Panc1 (cell line): ENCODE data around the gene NGF.

Source experiments
- POLR2AphosphoS5 ChIP-seq: IDR thresholded peaks from 2 replicates; pipeline ENCODE4 v1.6.1; 2012; ENCODE audit warnings: mild to moderate bottlenecking, low read depth, low read length, moderate library complexity
- SIN3A ChIP-seq: IDR thresholded peaks from 2 replicates; pipeline ENCODE4 v1.6.1; 2012; ENCODE audit warnings: low read depth, mild to moderate bottlenecking, low read length, moderate library complexity, borderline replicate concordance; ENCODE audit not compliant: insufficient read depth
- TF ChIP-seq, protein P1 (sequence below): fragments of 450-650 bp; IDR thresholded peaks from 2 replicates; pipeline ENCODE4 v1.5.1; 2017; ENCODE audit warnings: mild to moderate bottlenecking
- TF ChIP-seq, protein P2 (sequence below), 2 experiments: IDR thresholded peaks; 2 replicates each; pipeline ENCODE4 v1.6.1; 2011 to 2012; ENCODE audit warnings: low read depth in 2 of 2, control low read depth in 1 of 2, low read length in 1 of 2, mild to moderate bottlenecking in 1 of 2, moderate library complexity in 1 of 2; ENCODE audit not compliant: insufficient read depth in 1 of 2

DNA sequence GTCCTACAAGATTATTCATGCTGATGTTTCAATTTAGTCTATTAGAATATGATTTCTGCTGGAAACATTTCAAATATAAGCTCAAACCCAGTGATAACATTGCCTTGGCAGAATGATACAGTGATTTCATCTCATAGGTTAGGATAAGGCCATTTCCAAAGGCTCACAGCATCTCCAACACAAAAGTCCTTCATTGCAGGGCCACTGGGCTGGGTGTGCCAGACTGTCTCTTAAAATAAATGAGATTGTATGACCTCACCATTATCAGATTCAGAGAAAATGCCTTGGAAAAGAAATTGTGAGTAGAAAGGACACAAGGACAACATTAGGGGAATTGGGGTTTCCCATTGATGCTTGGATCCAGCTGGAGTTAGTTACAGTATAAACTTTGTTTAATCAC lies 30.4 kb downstream of the NGF start:
- TF ChIP-seq, protein P1, sequence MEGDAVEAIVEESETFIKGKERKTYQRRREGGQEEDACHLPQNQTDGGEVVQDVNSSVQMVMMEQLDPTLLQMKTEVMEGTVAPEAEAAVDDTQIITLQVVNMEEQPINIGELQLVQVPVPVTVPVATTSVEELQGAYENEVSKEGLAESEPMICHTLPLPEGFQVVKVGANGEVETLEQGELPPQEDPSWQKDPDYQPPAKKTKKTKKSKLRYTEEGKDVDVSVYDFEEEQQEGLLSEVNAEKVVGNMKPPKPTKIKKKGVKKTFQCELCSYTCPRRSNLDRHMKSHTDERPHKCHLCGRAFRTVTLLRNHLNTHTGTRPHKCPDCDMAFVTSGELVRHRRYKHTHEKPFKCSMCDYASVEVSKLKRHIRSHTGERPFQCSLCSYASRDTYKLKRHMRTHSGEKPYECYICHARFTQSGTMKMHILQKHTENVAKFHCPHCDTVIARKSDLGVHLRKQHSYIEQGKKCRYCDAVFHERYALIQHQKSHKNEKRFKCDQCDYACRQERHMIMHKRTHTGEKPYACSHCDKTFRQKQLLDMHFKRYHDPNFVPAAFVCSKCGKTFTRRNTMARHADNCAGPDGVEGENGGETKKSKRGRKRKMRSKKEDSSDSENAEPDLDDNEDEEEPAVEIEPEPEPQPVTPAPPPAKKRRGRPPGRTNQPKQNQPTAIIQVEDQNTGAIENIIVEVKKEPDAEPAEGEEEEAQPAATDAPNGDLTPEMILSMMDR, result no peak
- TF ChIP-seq, protein P2, sequence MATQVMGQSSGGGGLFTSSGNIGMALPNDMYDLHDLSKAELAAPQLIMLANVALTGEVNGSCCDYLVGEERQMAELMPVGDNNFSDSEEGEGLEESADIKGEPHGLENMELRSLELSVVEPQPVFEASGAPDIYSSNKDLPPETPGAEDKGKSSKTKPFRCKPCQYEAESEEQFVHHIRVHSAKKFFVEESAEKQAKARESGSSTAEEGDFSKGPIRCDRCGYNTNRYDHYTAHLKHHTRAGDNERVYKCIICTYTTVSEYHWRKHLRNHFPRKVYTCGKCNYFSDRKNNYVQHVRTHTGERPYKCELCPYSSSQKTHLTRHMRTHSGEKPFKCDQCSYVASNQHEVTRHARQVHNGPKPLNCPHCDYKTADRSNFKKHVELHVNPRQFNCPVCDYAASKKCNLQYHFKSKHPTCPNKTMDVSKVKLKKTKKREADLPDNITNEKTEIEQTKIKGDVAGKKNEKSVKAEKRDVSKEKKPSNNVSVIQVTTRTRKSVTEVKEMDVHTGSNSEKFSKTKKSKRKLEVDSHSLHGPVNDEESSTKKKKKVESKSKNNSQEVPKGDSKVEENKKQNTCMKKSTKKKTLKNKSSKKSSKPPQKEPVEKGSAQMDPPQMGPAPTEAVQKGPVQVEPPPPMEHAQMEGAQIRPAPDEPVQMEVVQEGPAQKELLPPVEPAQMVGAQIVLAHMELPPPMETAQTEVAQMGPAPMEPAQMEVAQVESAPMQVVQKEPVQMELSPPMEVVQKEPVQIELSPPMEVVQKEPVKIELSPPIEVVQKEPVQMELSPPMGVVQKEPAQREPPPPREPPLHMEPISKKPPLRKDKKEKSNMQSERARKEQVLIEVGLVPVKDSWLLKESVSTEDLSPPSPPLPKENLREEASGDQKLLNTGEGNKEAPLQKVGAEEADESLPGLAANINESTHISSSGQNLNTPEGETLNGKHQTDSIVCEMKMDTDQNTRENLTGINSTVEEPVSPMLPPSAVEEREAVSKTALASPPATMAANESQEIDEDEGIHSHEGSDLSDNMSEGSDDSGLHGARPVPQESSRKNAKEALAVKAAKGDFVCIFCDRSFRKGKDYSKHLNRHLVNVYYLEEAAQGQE (IDR thresholded peaks at IDR 0.05; ENCODE audit: insufficient read depth in 1 of 2, low read depth in 2 of 2, low read length in 1 of 2), result no peak
- TF ChIP-seq POLR2AphosphoS5, result no peak
- no peak for TF ChIP-seq SIN3A
